Measurements from ENCODE around the gene SBF2.

GRCh38 chr11:9803685-9804418 is 490.2 kb downstream of the SBF2 start:
- TF ChIP-seq NKRF (IDR thresholded peaks at IDR 0.05; ENCODE audit: borderline replicate concordance), result no peak
- TF ChIP-seq, protein P1, sequence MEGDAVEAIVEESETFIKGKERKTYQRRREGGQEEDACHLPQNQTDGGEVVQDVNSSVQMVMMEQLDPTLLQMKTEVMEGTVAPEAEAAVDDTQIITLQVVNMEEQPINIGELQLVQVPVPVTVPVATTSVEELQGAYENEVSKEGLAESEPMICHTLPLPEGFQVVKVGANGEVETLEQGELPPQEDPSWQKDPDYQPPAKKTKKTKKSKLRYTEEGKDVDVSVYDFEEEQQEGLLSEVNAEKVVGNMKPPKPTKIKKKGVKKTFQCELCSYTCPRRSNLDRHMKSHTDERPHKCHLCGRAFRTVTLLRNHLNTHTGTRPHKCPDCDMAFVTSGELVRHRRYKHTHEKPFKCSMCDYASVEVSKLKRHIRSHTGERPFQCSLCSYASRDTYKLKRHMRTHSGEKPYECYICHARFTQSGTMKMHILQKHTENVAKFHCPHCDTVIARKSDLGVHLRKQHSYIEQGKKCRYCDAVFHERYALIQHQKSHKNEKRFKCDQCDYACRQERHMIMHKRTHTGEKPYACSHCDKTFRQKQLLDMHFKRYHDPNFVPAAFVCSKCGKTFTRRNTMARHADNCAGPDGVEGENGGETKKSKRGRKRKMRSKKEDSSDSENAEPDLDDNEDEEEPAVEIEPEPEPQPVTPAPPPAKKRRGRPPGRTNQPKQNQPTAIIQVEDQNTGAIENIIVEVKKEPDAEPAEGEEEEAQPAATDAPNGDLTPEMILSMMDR (IDR thresholded peaks at IDR 0.05 in 2 of 3, conservative IDR thresholded peaks at IDR 0.05 in 1 of 3; ENCODE audit: insufficient read depth in 2 of 3, low read depth in 1 of 3, low read length in 3 of 3), result no peak
- no peak for TF ChIP-seq MEF2A (IDR thresholded peaks at IDR 0.05; ENCODE audit: control insufficient read depth, low read depth, low read length)
